WI38 (cell line): ENCODE measurements around the gene DET1.

Source experiments
- H3K4me3 ChIP-seq: 2 replicates; pipeline ENCODE4 v1.5.1; 2011; ENCODE audit warnings: low read depth, mild to moderate bottlenecking, control low read depth, low read length
- TF ChIP-seq, protein P1 (sequence below): IDR thresholded peaks from 2 replicates; pipeline ENCODE4 v1.5.1; 2012; ENCODE audit warnings: low read depth, mild to moderate bottlenecking, control low read depth, low read length

DET1 gene

DNA sequence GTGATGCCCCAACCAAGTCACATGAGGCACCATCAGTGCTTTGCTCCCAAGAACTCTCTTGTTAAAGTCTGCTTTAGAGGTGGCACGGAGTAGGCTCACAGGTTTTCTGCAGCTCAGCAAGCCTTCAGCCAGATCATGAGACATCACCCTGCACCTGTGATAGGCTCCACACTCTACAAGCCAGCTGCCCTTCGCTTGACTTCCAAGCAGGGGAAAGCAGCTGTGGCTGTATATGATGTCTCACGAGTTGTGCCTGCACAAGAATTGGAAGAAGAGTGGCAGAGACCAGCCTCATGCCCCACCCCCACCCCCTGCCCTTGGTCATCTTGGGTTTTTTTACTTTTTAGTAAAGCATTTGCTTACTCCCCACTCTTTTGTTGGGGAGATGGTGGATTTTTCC, 56.4 kb downstream of the DET1 start:
- no peak overlapping the region for H3K4me3 ChIP-seq
- TF ChIP-seq, protein P1, sequence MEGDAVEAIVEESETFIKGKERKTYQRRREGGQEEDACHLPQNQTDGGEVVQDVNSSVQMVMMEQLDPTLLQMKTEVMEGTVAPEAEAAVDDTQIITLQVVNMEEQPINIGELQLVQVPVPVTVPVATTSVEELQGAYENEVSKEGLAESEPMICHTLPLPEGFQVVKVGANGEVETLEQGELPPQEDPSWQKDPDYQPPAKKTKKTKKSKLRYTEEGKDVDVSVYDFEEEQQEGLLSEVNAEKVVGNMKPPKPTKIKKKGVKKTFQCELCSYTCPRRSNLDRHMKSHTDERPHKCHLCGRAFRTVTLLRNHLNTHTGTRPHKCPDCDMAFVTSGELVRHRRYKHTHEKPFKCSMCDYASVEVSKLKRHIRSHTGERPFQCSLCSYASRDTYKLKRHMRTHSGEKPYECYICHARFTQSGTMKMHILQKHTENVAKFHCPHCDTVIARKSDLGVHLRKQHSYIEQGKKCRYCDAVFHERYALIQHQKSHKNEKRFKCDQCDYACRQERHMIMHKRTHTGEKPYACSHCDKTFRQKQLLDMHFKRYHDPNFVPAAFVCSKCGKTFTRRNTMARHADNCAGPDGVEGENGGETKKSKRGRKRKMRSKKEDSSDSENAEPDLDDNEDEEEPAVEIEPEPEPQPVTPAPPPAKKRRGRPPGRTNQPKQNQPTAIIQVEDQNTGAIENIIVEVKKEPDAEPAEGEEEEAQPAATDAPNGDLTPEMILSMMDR, result no peak

DNA sequence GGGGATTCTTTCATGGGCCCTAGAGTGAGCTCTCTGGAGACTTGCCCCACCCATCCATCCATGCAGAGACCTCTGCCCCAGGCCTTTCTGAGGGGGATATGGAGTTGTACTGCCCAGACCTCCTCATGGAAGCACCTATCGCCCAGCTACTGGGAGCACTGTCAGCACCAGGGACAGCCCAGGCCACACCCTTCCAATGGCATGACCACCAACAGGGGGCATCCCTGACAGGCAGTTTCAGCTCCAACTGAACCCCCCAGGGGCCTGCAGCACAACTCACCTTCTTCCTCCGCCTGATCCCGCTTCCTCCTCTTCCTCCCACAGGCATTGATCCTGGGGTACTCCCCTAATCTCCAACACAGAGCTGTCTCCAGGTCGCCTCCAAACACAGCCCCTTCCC, 57.2 kb downstream of the DET1 start:
- TF ChIP-seq, protein P1, result no peak
- no peak overlapping the region for H3K4me3 ChIP-seq

DNA sequence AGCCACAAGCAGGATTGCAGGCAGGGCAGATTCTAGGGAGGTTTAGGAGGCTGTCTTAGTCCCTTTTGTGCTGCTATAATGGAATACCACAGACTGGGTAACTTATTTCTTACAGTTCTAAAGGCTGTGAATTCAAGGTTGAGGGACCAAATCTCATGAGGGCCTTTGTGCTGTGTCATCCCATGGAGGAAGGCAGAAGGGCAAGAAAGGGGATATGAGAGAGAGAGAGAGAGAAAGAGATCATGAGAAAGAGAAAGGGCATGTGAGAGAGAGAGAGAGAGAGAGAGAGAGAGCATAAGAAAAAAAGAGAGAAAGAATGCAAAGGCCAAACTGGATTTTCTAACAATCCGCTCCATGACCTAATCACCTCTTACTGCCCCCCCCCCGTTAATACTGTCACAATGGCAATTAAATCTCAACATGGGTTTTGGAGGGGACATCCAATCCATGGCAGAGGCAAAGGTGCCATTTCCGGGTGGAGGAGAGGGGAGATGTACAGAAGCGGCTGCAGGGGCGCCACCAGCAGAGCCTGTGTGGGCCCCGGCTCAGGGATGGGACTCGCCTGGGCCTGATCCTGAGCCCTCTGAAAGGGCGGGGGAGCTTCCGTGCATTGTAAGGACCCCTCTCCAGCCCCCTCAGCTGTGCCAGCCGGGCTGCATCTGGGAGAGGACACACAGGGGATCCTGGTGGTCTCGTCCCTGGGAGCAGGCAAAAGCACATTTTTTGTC, 58.5 kb downstream of the DET1 start:
- no peak overlapping the region for H3K4me3 ChIP-seq
- TF ChIP-seq, protein P1, result no peak

DNA sequence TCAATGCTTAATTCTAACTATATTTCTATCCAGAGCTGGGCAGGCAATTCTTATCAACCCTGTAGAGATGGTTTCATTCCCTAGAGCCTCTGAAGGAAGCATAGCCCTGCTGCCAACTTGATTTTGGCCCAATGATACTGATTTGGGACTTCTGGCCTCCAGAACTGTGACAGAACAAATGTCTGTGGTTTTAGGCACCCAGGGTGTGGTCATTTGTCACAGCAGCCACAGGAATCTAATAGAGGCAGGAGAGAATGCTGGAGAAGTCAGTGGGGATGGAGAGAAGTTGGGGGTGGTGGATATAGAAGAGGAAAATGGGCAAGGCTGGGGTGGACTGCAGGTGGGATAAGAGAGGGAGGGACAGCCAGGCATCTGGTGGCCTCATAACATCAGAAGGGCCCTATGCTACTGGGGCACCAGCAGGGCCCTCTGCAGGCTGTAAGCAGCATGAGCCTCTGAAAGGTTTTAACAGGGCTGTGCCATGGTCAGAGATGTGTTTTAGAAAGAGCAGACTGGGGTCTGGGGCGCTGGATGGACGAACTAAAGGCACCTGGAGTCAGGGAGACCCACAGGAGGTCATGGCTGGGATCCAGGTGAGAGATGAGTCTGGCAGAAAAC, 59.2 kb downstream of the DET1 start:
- H3K4me3 ChIP-seq, result no peak overlapping the region
- TF ChIP-seq, protein P1, result no peak

DNA sequence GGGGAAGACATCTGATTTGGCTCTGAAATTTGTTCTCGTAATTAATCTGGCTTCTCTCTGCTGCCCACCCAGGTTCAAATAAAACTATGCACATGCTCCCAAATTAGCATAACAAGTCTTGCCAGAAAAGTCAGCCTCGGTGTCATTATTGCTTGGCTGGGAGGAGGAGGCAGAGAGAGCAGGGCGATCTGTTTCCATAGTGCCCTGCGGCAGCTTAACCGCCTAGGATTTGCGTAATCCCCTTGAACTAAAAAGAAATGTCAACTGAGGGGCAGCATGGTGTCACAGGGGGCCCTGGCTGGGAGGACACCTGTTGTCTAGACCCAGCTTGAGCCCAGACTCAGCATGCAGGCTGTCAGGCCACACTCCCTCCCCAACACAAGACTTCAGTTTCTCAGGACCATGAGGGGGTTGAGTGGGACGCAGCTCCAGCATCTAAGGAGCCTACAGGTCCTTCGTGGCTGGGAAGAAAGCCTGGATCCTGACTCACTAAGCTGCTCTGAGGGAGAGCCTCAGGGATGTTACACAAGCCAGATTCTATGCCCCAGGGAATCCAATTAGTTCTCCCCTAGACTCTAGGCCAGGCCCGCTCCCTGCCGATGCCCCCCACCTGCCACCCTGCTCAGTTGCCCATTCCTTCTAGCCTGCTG, 61.7 kb downstream of the DET1 start:
- TF ChIP-seq, protein P1, result no peak
- H3K4me3 ChIP-seq, result no peak overlapping the region

DNA sequence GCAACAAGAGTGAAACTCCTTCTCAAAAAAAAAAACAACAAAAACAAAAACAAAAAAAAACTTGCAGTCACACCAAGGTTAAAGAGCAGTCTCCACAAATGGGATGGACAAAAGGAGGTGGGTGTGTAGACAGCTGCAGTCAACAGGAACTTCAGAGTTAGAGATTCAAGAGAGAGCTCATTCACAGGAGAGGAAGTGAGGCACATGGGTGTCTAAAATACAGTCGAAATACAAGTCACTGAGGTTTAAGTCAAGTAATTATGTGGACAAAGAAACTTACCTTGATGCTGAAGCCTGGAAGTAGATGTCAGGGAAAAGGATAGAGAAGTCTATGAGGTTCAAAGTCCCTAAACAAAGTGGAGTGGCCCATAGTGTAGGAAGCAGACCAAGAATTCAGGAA, 64.2 kb downstream of the DET1 start:
- H3K4me3 ChIP-seq, result no peak overlapping the region
- TF ChIP-seq, protein P1, result no peak

DNA sequence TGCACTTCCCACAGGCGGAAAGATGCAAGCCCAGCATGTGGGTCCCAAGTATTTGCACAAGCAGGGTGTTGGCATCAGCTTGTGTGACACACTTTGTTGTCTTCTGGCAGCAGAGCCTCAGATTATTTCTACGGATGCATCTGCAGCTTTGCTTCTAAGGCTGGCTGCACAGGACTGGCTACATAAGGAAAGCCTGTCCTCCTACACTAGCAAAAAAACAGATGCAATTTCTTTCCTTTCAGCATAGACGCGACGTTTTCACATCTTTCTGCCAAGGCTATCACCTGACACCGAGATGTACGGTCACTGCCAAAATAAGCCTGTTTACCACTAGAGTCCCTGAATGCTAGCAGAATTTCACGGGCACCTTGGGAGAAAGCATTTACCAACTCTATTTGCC, 65.5 kb downstream of the DET1 start:
- H3K4me3 ChIP-seq, result no peak overlapping the region
- TF ChIP-seq, protein P1, result no peak
